K562 treated with DMSO at 1 percent for 24 hours (cell line): ENCODE data around the gene RC3H1. TPM values are rescaled to one million over a fixed set of nuclear protein-coding genes. Genes with fewer than 3 reads are reported as not detected.

Experiments
- total RNA-seq: library from RNA; unstranded; fragments of 300-600 nt; gene quantifications from 2 replicates; pipeline ENCODE4 v1.2.3, GENCODE V29; 2022; ENCODE audit warnings: low read depth; ENCODE audit not compliant: insufficient read depth

RC3H1 gene, protein sequence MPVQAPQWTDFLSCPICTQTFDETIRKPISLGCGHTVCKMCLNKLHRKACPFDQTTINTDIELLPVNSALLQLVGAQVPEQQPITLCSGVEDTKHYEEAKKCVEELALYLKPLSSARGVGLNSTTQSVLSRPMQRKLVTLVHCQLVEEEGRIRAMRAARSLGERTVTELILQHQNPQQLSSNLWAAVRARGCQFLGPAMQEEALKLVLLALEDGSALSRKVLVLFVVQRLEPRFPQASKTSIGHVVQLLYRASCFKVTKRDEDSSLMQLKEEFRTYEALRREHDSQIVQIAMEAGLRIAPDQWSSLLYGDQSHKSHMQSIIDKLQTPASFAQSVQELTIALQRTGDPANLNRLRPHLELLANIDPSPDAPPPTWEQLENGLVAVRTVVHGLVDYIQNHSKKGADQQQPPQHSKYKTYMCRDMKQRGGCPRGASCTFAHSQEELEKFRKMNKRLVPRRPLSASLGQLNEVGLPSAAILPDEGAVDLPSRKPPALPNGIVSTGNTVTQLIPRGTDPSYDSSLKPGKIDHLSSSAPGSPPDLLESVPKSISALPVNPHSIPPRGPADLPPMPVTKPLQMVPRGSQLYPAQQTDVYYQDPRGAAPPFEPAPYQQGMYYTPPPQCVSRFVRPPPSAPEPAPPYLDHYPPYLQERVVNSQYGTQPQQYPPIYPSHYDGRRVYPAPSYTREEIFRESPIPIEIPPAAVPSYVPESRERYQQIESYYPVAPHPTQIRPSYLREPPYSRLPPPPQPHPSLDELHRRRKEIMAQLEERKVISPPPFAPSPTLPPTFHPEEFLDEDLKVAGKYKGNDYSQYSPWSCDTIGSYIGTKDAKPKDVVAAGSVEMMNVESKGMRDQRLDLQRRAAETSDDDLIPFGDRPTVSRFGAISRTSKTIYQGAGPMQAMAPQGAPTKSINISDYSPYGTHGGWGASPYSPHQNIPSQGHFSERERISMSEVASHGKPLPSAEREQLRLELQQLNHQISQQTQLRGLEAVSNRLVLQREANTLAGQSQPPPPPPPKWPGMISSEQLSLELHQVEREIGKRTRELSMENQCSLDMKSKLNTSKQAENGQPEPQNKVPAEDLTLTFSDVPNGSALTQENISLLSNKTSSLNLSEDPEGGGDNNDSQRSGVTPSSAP
- 3.9 and 4.1 TPM in 2 replicates for total RNA-seq

GRCh38 chr1:174022080-174022975 is at the start of gene RC3H1:
RC3H1 (minus strand) TSS chr1:174022357; CDS start chr1:173992985, 29,372 bp downstream.

GRCh38 chr1:173917149-173917548 is 105.0 kb downstream of the RC3H1 start, which contains the start of gene SERPINC1:
SERPINC1 (minus strand) TSS chr1:173917327; CDS start chr1:173917259, 68 bp downstream.

Other genes with a start within 250 kb of the RC3H1 start
- gene DARS2, start 197.7 kb downstream of the RC3H1 start, total RNA-seq, result 26.0 and 28.8 TPM in 2 replicates
- 14.8 and 21.2 TPM in 2 replicates for gene CENPL, start 197.5 kb downstream of the RC3H1 start, total RNA-seq
- 1,749 and 1,829 TPM in 2 replicates for gene GAS5, start 154.4 kb downstream of the RC3H1 start, total RNA-seq
- gene ZBTB37, start 154.0 kb downstream of the RC3H1 start, total RNA-seq, result 1.6 and 2.7 TPM in 2 replicates
- gene SERPINC1, start 105.0 kb downstream of the RC3H1 start, total RNA-seq, result 5.1 and 6.0 TPM in 2 replicates
- gene RABGAP1L, start 137.2 kb upstream of the RC3H1 start, total RNA-seq, result 14.7 and 18.7 TPM in 2 replicates